PFSK-1 (cell line): ENCODE data around the gene HAUS6.

ENCODE experiments used
- FOXP2 ChIP-seq: optimal IDR thresholded peaks from 2 replicates; pipeline ENCODE3; 2011; ENCODE audit warnings: borderline replicate concordance, control low read depth, inconsistent platforms; ENCODE audit not compliant: insufficient read depth; ENCODE audit errors: extremely low read length, extremely low read depth
- POLR2AphosphoS5 ChIP-seq: IDR thresholded peaks from 2 replicates; pipeline ENCODE4 v1.6.1; 2012; ENCODE audit warnings: low read depth, mild to moderate bottlenecking, control low read depth, low read length, moderate library complexity
- REST ChIP-seq, 2 experiments: IDR thresholded peaks; 2 replicates each; pipeline versions ENCODE4 v1.6.1 to v1.8.0; 2011 to 2012; ENCODE audit warnings: low read depth in 2 of 2, low read length in 2 of 2, control low read depth in 1 of 2, inconsistent platforms in 1 of 2, mild to moderate bottlenecking in 1 of 2, moderate library complexity in 1 of 2; ENCODE audit not compliant: insufficient read depth in 1 of 2
- SIN3A ChIP-seq: IDR thresholded peaks from 2 replicates; pipeline ENCODE4 v1.6.1; 2012; ENCODE audit warnings: mild to moderate bottlenecking, low read length, moderate library complexity, borderline replicate concordance; ENCODE audit not compliant: insufficient read depth
- TAF1 ChIP-seq: IDR thresholded peaks from 2 replicates; pipeline ENCODE4 v1.6.1; 2012; ENCODE audit warnings: low read length, control low read depth, borderline replicate concordance; ENCODE audit not compliant: insufficient read depth

HAUS6 gene

GRCh38 chr9:19119246-19119645 is 16.5 kb upstream of the HAUS6 start:
- no peak for TF ChIP-seq POLR2AphosphoS5
- no peak for TF ChIP-seq FOXP2
- TF ChIP-seq TAF1 = no peak
- TF ChIP-seq SIN3A = no peak
- no peak for TF ChIP-seq REST (IDR thresholded peaks at IDR 0.05; ENCODE audit: insufficient read depth in 1 of 2, low read depth in 2 of 2, low read length in 2 of 2)

GRCh38 chr9:19117039-19117716 is 14.5 kb upstream of the HAUS6 start:
- TF ChIP-seq POLR2AphosphoS5 = no peak

GRCh38 chr9:19116107-19116790 is 13.5 kb upstream of the HAUS6 start:
- TF ChIP-seq POLR2AphosphoS5 (no peak), REST (IDR thresholded peaks at IDR 0.05; ENCODE audit: insufficient read depth in 1 of 2, low read depth in 2 of 2, low read length in 2 of 2) (no peak), TAF1 (no peak), SIN3A (no peak), FOXP2 (no peak)

DNA sequence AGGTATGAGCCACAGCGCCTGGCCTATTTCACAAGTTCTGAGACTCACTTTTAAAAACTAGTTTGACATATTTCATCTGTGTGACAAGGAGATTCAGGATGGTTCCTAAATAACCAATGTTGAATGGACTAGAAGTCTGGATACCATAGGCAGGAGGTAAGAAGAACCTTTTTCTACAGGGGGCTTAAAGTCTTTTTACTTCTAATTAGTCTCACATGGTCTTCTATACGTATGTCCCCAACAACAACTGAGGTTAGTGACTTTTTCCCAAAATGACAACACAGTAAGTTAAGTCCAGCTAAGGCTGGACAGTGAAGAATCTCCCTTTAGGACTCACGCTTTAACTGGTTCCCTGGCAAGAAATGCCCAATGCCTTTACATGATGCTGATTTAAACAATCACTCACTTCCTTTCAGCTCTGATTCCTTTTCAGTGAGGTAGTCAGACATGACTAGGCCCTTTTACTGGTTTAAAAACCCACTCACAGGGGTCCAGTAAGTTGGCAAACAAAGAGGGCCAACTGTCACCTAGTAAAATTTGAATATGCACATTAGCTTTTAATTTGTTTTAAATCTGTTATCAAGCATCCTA is 12.1 kb upstream of the HAUS6 start:
- TF ChIP-seq TAF1 (no peak), SIN3A (no peak), FOXP2 (no peak)

DNA sequence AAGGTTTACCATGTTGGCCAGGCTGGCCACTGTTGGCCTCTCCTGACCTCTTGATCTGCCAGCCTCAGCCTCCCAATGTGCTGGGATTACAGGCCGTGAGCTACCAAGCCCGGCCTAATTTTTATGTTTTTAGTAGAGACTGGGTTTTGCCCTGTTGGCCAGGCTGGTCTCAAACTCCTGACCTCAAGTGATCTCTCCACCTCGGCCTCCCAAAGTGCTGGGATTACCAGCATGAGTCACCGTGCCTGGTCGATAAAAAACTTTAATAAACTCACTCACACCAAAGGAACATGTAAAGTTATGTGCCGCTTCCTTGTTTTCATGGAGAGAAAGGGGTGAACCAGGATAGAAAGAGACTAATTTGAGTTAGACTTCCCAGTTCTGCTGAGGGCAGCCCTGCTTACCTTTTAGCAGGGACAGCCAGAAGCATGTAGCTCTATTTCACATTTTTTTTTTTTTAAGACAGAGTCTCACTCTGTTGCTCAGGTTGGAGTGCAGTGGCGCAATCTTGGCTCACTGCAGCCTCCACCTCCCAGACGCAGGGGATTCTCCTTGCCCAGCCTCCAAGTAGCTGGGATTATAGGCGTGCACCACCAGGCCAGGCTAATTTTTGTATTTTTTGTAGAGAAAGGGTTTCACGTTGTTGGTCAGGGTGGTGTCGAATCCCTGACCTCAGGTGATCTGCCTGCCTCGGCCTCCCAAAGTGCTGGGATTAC is 11.4 kb upstream of the HAUS6 start:
- TF ChIP-seq REST (IDR thresholded peaks at IDR 0.05; ENCODE audit: insufficient read depth in 1 of 2, low read depth in 2 of 2, low read length in 2 of 2) (no peak), POLR2AphosphoS5 (no peak)

DNA sequence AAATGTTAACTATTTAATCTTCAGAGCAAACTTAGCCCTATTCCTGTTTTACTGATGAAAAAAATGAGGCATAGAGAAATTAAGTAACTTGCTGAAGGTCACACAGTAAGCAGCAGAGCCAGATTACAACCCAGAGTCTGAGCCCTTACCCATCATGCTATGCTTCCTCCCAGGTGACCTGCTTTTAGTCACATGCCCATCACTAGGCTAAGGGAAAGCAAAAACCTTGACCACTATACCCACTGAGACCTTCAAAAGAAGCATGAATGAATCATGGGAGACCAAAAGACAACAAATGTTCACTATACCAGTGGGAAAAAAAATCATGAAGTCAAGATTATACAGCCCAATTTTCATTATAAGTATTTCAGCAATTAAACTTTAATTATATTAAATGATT is 5.3 kb upstream of the HAUS6 start:
- TF ChIP-seq REST (IDR thresholded peaks at IDR 0.05; ENCODE audit: insufficient read depth in 1 of 2, low read depth in 2 of 2, low read length in 2 of 2) (no peak), POLR2AphosphoS5 (no peak), FOXP2 (no peak), TAF1 (no peak), SIN3A (no peak)
